ENCODE results near the gene CCNC. TPM values are rescaled to one million over a fixed set of nuclear protein-coding genes. Genes with fewer than 3 reads are reported as not detected.

CCNC gene
- total RNA-seq, 1 experiment from 2014 or later = 94.6 TPM

- CTCF ChIA-PET = no interaction called here
- no peaks in the 10 kb centered on the region for H3K4me1 ChIP-seq
- no peak overlapping the region for H3K27ac Mint-ChIP-seq (ENCODE audit: unreplicated experiment)
- no peak for DNase-seq
- H3K27me3 ChIP-seq (replicated peaks; ENCODE audit: control insufficient read depth, insufficient read depth, low read length) = no peaks in the 10 kb centered on the region
- no peaks in the 10 kb centered on the region for H3K9me3 Mint-ChIP-seq (ENCODE audit: unreplicated experiment)
- no TSS peak for BruUV-seq (replicated peaks)
- POLR2A ChIA-PET = no interaction called here
- no peaks in the 10 kb centered on the region for H3K4me1 Mint-ChIP-seq (ENCODE audit: low read depth, unreplicated experiment)
- H3K4me3 Mint-ChIP-seq (ENCODE audit: unreplicated experiment) = no peak overlapping the region
- TF ChIP-seq CTCF (IDR thresholded peaks at IDR 0.05; ENCODE audit: insufficient read depth in 1 of 2, low read depth in 1 of 2, low read length in 1 of 2, severe bottlenecking in 1 of 2, unreplicated experiment in 1 of 2) = no peak
- intact Hi-C loops (cut with micrococcal nuclease; ENCODE audit: unreplicated experiment) = no loop called here
- no peak overlapping the region for H3K4me3 ChIP-seq (ENCODE audit: low read depth, low read length)
- H3K9me3 ChIP-seq = no peaks in the 10 kb centered on the region
- peaks cover 8% of the 10 kb centered on the region for H3K36me3 Mint-ChIP-seq (ENCODE audit: insufficient read depth, unreplicated experiment)
- no peaks in the 10 kb centered on the region for H3K27me3 Mint-ChIP-seq (ENCODE audit: insufficient read depth, unreplicated experiment)
- no peaks in the 10 kb centered on the region for H3K36me3 ChIP-seq (ENCODE audit: control insufficient read depth, insufficient read depth, low read length)
Observed at GRCh38 chr6:99498421-99498820, 70.0 kb downstream of the CCNC start.

GRCh38 chr6:99495466-99495865 lies 73.0 kb downstream of the CCNC start:
- intact Hi-C loops (cut with micrococcal nuclease; ENCODE audit: unreplicated experiment) = no loop called here
- Histone ChIP-seq H3K9me3 (no peaks in the 10 kb centered on the region), H3K4me1 (no peaks in the 10 kb centered on the region), H3K27me3 (replicated peaks; ENCODE audit: control insufficient read depth, insufficient read depth, low read length) (no peaks in the 10 kb centered on the region), H3K4me3 (ENCODE audit: low read depth, low read length) (no peak overlapping the region), H3K36me3 (ENCODE audit: control insufficient read depth, insufficient read depth, low read length) (no peaks in the 10 kb centered on the region)
- H3K9me3 Mint-ChIP-seq (ENCODE audit: unreplicated experiment) = no peaks in the 10 kb centered on the region
- no peak for DNase-seq
- no peaks in the 10 kb centered on the region for H3K4me1 Mint-ChIP-seq (ENCODE audit: low read depth, unreplicated experiment)
- no peak overlapping the region for H3K4me3 Mint-ChIP-seq (ENCODE audit: unreplicated experiment)
- no TSS peak for BruUV-seq (replicated peaks)
- no peak overlapping the region for H3K27ac Mint-ChIP-seq (ENCODE audit: unreplicated experiment)
- ChIA-PET POLR2A (no interaction called here), CTCF (no interaction called here)
- H3K36me3 Mint-ChIP-seq (ENCODE audit: insufficient read depth, unreplicated experiment) = peaks cover 4% of the 10 kb centered on the region
- no peaks in the 10 kb centered on the region for H3K27me3 Mint-ChIP-seq (ENCODE audit: insufficient read depth, unreplicated experiment)
- no peak for TF ChIP-seq CTCF (IDR thresholded peaks at IDR 0.05; ENCODE audit: insufficient read depth in 1 of 2, low read depth in 1 of 2, low read length in 1 of 2, severe bottlenecking in 1 of 2, unreplicated experiment in 1 of 2)

Other genes with a start within 250 kb of the CCNC start
- 0.16 and 0.86 TPM in 2 replicates for gene FAXC, start 219.0 kb downstream of the CCNC start, total RNA-seq (2022)
- 5.8 and 6.4 TPM in 2 replicates for gene COQ3, start 174.5 kb downstream of the CCNC start, total RNA-seq (2022)
- gene PNISR, start 143.4 kb downstream of the CCNC start, total RNA-seq (2022) = 69.5 and 81.5 TPM in 2 replicates
- 11.7 and 12.2 TPM in 2 replicates for gene USP45, start 53.2 kb downstream of the CCNC start, total RNA-seq (2022)
- 0.41 and 0.44 TPM in 2 replicates for gene PRDM13, start 38.2 kb upstream of the CCNC start, total RNA-seq (2022)

Measured in Caco-2 (cell line).